ENCODE measurements around the gene MAN1A1.

DNA sequence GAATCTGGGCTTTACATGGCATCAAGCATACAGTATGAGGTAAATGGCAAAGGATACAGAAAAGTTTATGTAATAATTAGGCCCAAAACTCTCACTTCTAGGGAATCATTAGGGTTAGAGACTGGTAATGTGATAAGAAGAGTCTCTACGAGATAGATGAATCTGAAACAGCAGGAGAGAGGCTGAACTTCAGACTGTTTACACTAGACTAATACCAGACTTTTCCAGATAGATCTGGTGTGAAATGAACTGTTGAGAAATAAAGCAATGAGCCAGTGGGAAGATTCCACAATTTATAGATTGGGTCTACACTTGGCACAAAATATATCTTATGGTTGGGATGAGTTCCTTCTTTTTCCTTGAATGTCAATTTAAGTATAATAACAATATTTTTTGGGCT, 134.3 kb downstream of the MAN1A1 start:
- no peak for TF ChIP-seq POLR2A (IDR thresholded peaks at IDR 0.05)
- TF ChIP-seq, protein P1, sequence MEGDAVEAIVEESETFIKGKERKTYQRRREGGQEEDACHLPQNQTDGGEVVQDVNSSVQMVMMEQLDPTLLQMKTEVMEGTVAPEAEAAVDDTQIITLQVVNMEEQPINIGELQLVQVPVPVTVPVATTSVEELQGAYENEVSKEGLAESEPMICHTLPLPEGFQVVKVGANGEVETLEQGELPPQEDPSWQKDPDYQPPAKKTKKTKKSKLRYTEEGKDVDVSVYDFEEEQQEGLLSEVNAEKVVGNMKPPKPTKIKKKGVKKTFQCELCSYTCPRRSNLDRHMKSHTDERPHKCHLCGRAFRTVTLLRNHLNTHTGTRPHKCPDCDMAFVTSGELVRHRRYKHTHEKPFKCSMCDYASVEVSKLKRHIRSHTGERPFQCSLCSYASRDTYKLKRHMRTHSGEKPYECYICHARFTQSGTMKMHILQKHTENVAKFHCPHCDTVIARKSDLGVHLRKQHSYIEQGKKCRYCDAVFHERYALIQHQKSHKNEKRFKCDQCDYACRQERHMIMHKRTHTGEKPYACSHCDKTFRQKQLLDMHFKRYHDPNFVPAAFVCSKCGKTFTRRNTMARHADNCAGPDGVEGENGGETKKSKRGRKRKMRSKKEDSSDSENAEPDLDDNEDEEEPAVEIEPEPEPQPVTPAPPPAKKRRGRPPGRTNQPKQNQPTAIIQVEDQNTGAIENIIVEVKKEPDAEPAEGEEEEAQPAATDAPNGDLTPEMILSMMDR (IDR thresholded peaks at IDR 0.05), result no peak
